ENCODE measurements around the gene TPST2. TPM values are rescaled to one million over a fixed set of nuclear protein-coding genes. Genes with fewer than 3 reads are reported as not detected.

The TPST2 gene
- total RNA-seq, 2 experiments from 2014 or later, result 62.8 to 68.9 TPM

DNA sequence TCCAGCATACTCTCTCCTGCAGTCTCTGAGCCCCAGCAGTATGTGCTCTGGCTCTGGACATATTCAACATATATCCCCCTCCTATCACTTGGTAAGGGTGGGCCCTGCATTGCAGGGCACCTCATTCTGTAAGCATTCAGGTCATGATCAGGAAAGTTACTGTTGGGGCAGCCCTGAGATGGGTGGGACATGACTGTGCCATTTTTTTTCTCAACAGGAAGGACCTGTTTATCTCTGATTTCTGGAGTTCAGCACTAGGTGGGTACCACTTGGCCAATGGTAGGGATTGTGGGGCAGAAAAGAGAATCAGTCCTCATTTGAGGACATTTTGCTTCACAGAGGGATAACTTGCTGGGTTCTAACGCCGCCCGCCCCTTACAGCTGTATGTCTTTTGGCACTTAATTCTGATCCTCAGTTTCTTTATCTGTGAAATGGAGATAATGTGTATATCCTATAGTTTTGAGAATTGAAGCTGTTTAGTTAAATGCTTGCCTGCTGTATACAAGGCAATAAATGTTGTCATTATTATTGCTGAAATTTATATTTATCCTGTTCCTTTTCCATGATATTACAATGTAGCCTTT lies 104.0 kb downstream of the TPST2 start:
- peaks cover 37% of the 10 kb centered on the region for H3K36me3 Mint-ChIP-seq (ENCODE audit: low read depth)
- peak overlapping the region; percentile 30 for H3K27ac Mint-ChIP-seq
- no peak overlapping the region for H3K4me3 Mint-ChIP-seq
- ChIA-PET CTCF (interaction anchor here (1.3 to 1.7 kb wide), 3 partner anchors 9 to 188 kb away, joined by 4 to 5 read pairs (median 4); no protein-coding TSS in a partner anchor), POLR2A (interaction anchor here (0.9 kb wide), 1 partner anchor 91 kb away, joined by 3 read pairs; no protein-coding TSS in a partner anchor)
- no peaks in the 10 kb centered on the region for H3K9me3 Mint-ChIP-seq (ENCODE audit: insufficient read depth)
- H3K4me1 Mint-ChIP-seq (ENCODE audit: low read depth), result peaks cover 50% of the 10 kb centered on the region
- H3K27me3 Mint-ChIP-seq (ENCODE audit: low read depth), result no peaks in the 10 kb centered on the region
- ATAC-seq, result no peak
- no peak for DNase-seq

DNA sequence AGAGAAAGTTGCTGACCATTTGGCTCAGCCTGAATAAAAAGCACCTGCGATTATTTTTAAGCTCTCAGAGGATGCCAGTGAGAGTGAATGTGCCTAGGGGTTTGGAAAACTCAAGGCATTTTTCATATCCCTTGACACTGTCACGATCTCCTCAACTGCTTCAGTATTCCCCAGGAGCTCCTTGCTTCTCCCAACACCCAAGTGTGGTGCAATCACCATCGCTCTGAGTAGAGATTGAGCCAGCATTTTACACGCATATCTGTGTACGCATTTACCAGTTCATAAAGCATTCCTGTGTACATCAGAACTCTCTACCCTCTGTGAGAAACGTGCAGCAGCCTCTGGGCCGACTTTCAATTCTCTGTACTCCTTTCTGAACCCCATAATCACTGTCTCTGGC lies 104.9 kb downstream of the TPST2 start:
- peaks cover 57% of the 10 kb centered on the region for H3K4me1 Mint-ChIP-seq (ENCODE audit: low read depth)

GRCh38 chr22:26484360-26484706 lies 105.6 kb downstream of the TPST2 start:
- H3K4me3 Mint-ChIP-seq, result peak overlapping the region; percentile 86
- ATAC-seq (no peak), DNase-seq (no peak)
- no peaks in the 10 kb centered on the region for H3K27me3 Mint-ChIP-seq (ENCODE audit: low read depth)
- H3K4me1 Mint-ChIP-seq (ENCODE audit: low read depth), result peaks cover 64% of the 10 kb centered on the region
- H3K27ac Mint-ChIP-seq, result peak overlapping the region; percentile 94
- peaks cover 32% of the 10 kb centered on the region for H3K36me3 Mint-ChIP-seq (ENCODE audit: low read depth)
- CTCF ChIA-PET, result interaction anchor here (1.0 to 5.1 kb wide), 8 partner anchors 10 to 190 kb away, joined by 3 to 55 read pairs (median 5); no protein-coding TSS in a partner anchor
- POLR2A ChIA-PET, result interaction anchor here (1.1 to 3.9 kb wide), 9 partner anchors 9 to 189 kb away, joined by 3 to 37 read pairs (median 8); partner anchors contain the start of gene TFIP11
- H3K9me3 Mint-ChIP-seq (ENCODE audit: insufficient read depth), result no peaks in the 10 kb centered on the region

More for the DNA sequence above, 104.9 kb downstream of the TPST2 start:
- CTCF ChIA-PET, result interaction anchor here (1.5 to 5.1 kb wide), 6 partner anchors 9 to 189 kb away, joined by 4 to 55 read pairs (median 8); no protein-coding TSS in a partner anchor
- peak overlapping the region; percentile 94 for H3K27ac Mint-ChIP-seq
- H3K4me3 Mint-ChIP-seq, result peak overlapping the region; percentile 86
- no peaks in the 10 kb centered on the region for H3K27me3 Mint-ChIP-seq (ENCODE audit: low read depth)
- POLR2A ChIA-PET, result interaction anchor here (1.9 to 3.9 kb wide), 4 partner anchors 18 to 188 kb away, joined by 5 to 37 read pairs (median 14); partner anchors contain the start of gene TFIP11
- no peaks in the 10 kb centered on the region for H3K9me3 Mint-ChIP-seq (ENCODE audit: insufficient read depth)
- H3K36me3 Mint-ChIP-seq (ENCODE audit: low read depth), result peaks cover 31% of the 10 kb centered on the region
- ATAC-seq (no peak), DNase-seq (no peak)

- ATAC-seq, result peak; percentile 81
- H3K4me1 Mint-ChIP-seq (ENCODE audit: low read depth), result peaks cover 68% of the 10 kb centered on the region
- CTCF ChIA-PET, result interaction anchor here (0.8 to 5.1 kb wide), 13 partner anchors 9 to 191 kb away, joined by 3 to 55 read pairs (median 5); no protein-coding TSS in a partner anchor
- peaks cover 31% of the 10 kb centered on the region for H3K36me3 Mint-ChIP-seq (ENCODE audit: low read depth)
- POLR2A ChIA-PET, result interaction anchor here (0.7 to 4.2 kb wide), 20 partner anchors 9 to 702 kb away, joined by 3 to 37 read pairs (median 3); partner anchors contain the start of genes ASPHD2, TFIP11 and TPST2
- peak within 1 kb of the TSS; percentile 86 for H3K4me3 Mint-ChIP-seq
- H3K9me3 Mint-ChIP-seq (ENCODE audit: insufficient read depth), result no peaks in the 10 kb centered on the region
- DNase-seq, result peak; percentile 93
- H3K27me3 Mint-ChIP-seq (ENCODE audit: low read depth), result no peaks in the 10 kb centered on the region
- H3K27ac Mint-ChIP-seq, result peak within 1 kb of the TSS; percentile 94
Observed at GRCh38 chr22:26483439-26484359, 106.2 kb downstream of the TPST2 start, which contains the start of the genes HPS4 and SRRD. HPS4 (minus strand) TSS chr22:26483783; CDS start chr22:26481762, 2,021 bp downstream. SRRD (plus strand) TSS chr22:26483877; CDS start chr22:26483891, 14 bp downstream.

DNA sequence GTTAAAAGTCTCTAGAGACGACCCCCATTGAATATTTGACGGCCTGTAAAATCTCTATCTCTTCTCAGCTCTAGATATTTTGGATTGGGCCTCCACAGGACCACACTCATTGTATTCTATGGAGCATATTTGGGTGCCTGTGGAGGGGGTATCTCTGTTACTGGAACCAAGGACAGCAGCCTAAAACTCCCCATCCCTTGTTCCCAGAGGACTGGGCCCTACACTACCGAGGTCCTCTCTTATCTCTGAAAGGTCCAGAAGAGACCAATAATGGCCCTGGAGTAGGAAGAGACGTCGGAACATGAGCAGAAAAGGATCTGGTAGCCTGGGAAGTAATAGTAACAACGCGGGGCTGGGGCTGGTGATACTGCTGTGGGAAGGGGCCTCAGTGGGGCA lies 106.9 kb downstream of the TPST2 start:
- Mint-ChIP-seq H3K9me3 (ENCODE audit: insufficient read depth) (no peaks in the 10 kb centered on the region), H3K4me1 (ENCODE audit: low read depth) (peaks cover 69% of the 10 kb centered on the region), H3K27ac (peak overlapping the region; percentile 94), H3K36me3 (ENCODE audit: low read depth) (peaks cover 25% of the 10 kb centered on the region), H3K4me3 (peak overlapping the region; percentile 86), H3K27me3 (ENCODE audit: low read depth) (no peaks in the 10 kb centered on the region)
- DNase-seq (no peak), ATAC-seq (no peak)
- POLR2A ChIA-PET, result interaction anchor here (0.6 to 4.2 kb wide), 21 partner anchors 9 to 701 kb away, joined by 3 to 37 read pairs (median 3); partner anchors contain the start of genes ASPHD2, TFIP11 and TPST2
- CTCF ChIA-PET, result interaction anchor here (0.8 to 5.1 kb wide), 12 partner anchors 9 to 190 kb away, joined by 3 to 55 read pairs (median 4); no protein-coding TSS in a partner anchor

DNA sequence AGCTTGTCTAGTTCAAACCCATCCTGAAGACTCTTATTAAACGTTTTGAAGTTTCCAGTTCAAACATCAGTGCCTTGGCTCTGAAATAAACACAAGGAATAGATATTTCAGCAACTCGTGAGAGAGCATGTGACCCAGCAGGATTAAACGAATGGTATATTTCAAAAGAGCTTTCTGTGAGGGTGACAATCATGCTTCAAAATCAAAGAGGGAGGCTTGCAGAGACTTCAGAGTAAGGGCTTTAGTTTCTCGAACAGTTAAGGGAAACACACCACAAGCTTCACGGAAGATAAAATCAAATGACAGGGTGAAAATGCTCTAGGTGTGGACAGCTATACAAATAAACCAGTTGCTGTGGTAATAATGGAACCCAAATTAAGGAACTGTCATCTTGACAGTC lies 107.8 kb downstream of the TPST2 start:
- CTCF ChIA-PET, result interaction anchor here (0.9 to 5.1 kb wide), 9 partner anchors 21 to 187 kb away, joined by 3 to 55 read pairs (median 5); no protein-coding TSS in a partner anchor
- peaks cover 33% of the 10 kb centered on the region for H3K36me3 Mint-ChIP-seq (ENCODE audit: low read depth)
- H3K4me1 Mint-ChIP-seq (ENCODE audit: low read depth), result peaks cover 77% of the 10 kb centered on the region
- peak overlapping the region; percentile 94 for H3K27ac Mint-ChIP-seq
- no peaks in the 10 kb centered on the region for H3K9me3 Mint-ChIP-seq (ENCODE audit: insufficient read depth)
- POLR2A ChIA-PET, result interaction anchor here (0.6 to 4.2 kb wide), 9 partner anchors 24 to 191 kb away, joined by 3 to 37 read pairs (median 4); partner anchors contain the start of genes ASPHD2, MIAT and TFIP11
- ATAC-seq (no peak), DNase-seq (no peak)
- H3K27me3 Mint-ChIP-seq (ENCODE audit: low read depth), result no peaks in the 10 kb centered on the region
- H3K4me3 Mint-ChIP-seq, result peak overlapping the region; percentile 86

GRCh38 chr22:26481694-26482093 lies 108.2 kb downstream of the TPST2 start:
- no peaks in the 10 kb centered on the region for H3K27me3 Mint-ChIP-seq (ENCODE audit: low read depth)
- H3K36me3 Mint-ChIP-seq (ENCODE audit: low read depth), result peaks cover 36% of the 10 kb centered on the region
- CTCF ChIA-PET, result interaction anchor here (0.9 to 5.1 kb wide), 7 partner anchors 21 to 188 kb away, joined by 3 to 55 read pairs (median 5); no protein-coding TSS in a partner anchor
- peak overlapping the region; percentile 86 for H3K4me3 Mint-ChIP-seq
- POLR2A ChIA-PET, result interaction anchor here (1.0 to 4.2 kb wide), 8 partner anchors 22 to 191 kb away, joined by 3 to 37 read pairs (median 4); partner anchors contain the start of genes ASPHD2, MIAT and TFIP11
- ATAC-seq (no peak), DNase-seq (no peak)
- peak overlapping the region; percentile 94 for H3K27ac Mint-ChIP-seq
- H3K4me1 Mint-ChIP-seq (ENCODE audit: low read depth), result peaks cover 82% of the 10 kb centered on the region
- H3K9me3 Mint-ChIP-seq (ENCODE audit: insufficient read depth), result no peaks in the 10 kb centered on the region

DNA sequence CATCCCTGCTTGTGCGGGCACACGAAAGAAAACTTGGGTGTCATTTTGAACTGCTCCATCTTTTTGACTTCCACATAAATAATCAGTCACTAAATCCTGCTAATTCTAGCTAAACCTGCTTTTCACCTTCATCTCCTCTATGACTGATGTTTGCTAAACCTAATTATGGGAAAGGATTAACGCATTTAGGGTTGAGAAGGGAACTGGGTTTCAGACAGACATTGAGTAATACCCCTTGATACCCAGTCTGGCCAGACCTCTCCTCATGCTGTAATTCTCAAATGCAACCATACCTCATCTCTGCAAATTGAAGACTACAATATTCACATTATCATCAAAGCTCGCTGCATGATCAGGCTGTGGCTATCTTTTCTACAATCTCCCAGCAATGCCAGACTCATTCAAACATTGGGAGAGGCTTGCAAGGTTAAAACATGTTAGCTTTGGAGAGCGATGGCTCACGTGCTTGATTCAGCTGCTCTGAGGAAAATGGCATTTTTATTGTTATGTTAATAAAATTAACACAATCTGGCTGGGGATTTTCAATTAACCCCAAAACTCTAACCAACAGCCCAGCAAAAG lies 108.7 kb downstream of the TPST2 start:
- CTCF ChIA-PET, result interaction anchor here (0.9 to 5.1 kb wide), 7 partner anchors 22 to 188 kb away, joined by 3 to 55 read pairs (median 4); no protein-coding TSS in a partner anchor
- Mint-ChIP-seq H3K4me1 (ENCODE audit: low read depth) (peaks cover 82% of the 10 kb centered on the region), H3K9me3 (ENCODE audit: insufficient read depth) (no peaks in the 10 kb centered on the region), H3K27me3 (ENCODE audit: low read depth) (no peaks in the 10 kb centered on the region), H3K4me3 (peak overlapping the region; percentile 62), H3K27ac (peak overlapping the region; percentile 3), H3K36me3 (ENCODE audit: low read depth) (peaks cover 39% of the 10 kb centered on the region)
- POLR2A ChIA-PET, result interaction anchor here (0.6 to 4.2 kb wide), 8 partner anchors 22 to 192 kb away, joined by 3 to 37 read pairs (median 4); partner anchors contain the start of genes ASPHD2, MIAT and TFIP11
- ATAC-seq (no peak), DNase-seq (no peak)

GRCh38 chr22:26480611-26480932 lies 109.4 kb downstream of the TPST2 start:
- CTCF ChIA-PET, result interaction anchor here (1.1 to 5.1 kb wide), 4 partner anchors 22 to 185 kb away, joined by 3 to 55 read pairs (median 17); no protein-coding TSS in a partner anchor
- POLR2A ChIA-PET, result interaction anchor here (0.6 to 4.2 kb wide), 3 partner anchors 23 to 177 kb away, joined by 3 to 25 read pairs (median 6); partner anchors contain the start of genes ASPHD2 and MIAT

DNA sequence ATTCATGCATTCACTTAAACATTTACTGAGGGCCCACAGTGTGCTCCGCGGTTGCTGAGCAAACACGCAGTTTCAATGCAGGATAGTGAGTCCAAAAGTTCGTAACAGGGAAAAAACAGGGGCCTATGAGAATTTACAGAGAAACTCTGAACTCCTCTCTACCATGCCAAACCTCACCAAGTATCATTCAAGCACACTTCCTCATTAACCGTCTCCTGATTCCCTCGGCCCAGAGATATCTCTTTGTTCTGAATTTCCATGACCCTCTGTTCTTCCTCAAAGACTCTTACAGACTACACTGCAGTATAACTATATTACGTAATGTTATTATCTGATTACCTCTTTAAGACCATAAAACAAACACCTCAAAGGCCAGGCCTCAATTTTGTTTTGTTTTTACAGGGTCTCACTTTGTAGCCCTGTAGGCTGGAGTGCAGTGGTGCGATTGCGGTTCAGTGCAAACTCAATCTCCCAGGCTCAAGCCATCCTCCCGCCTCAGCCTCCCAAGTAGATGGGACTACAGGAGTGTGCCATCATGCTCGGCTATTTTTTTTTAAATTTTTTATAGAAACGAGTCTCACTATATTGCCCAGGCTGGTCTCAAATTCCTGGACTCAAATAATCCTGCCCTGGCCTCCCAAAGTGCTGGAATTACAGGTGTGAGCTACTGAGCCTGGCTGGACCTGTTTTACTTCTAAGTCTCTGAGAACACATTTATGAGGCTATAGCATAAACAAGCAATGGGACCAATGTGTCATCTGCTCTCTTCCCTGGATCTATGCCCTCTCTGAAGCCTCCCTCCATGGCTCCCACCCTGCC lies 109.9 kb downstream of the TPST2 start:
- no peak for DNase-seq
- no peaks in the 10 kb centered on the region for H3K27me3 Mint-ChIP-seq (ENCODE audit: low read depth)
- no peak for ATAC-seq
- no peaks in the 10 kb centered on the region for H3K9me3 Mint-ChIP-seq (ENCODE audit: insufficient read depth)
- peaks cover 71% of the 10 kb centered on the region for H3K4me1 Mint-ChIP-seq (ENCODE audit: low read depth)
- peak overlapping the region; percentile 83 for H3K27ac Mint-ChIP-seq
- peaks cover 40% of the 10 kb centered on the region for H3K36me3 Mint-ChIP-seq (ENCODE audit: low read depth)
- peak overlapping the region; percentile 62 for H3K4me3 Mint-ChIP-seq
- POLR2A ChIA-PET, result interaction anchor here (1.8 to 4.2 kb wide), 3 partner anchors 24 to 50 kb away, joined by 6 to 25 read pairs (median 8); partner anchors contain the start of gene ASPHD2
- CTCF ChIA-PET, result interaction anchor here (1.1 to 5.1 kb wide), 10 partner anchors 12 to 186 kb away, joined by 3 to 29 read pairs (median 6); no protein-coding TSS in a partner anchor

More at GRCh38 chr22:26480611-26480932, 109.4 kb downstream of the TPST2 start:
- H3K27ac Mint-ChIP-seq, result peak overlapping the region; percentile 3
- H3K9me3 Mint-ChIP-seq (ENCODE audit: insufficient read depth), result no peaks in the 10 kb centered on the region
- ATAC-seq (no peak), DNase-seq (no peak)
- H3K36me3 Mint-ChIP-seq (ENCODE audit: low read depth), result peaks cover 39% of the 10 kb centered on the region
- no peaks in the 10 kb centered on the region for H3K27me3 Mint-ChIP-seq (ENCODE audit: low read depth)
- peak overlapping the region; percentile 62 for H3K4me3 Mint-ChIP-seq
- H3K4me1 Mint-ChIP-seq (ENCODE audit: low read depth), result peaks cover 76% of the 10 kb centered on the region

All from activated CD8-positive, alpha-beta T cell treated with anti-CD3 and anti-CD28 coated beads, Interleukin-2, amount 10 ng/mL, durations not matched to agents 7 days and 5 days (primary cell).